K562 (cell line): ENCODE measurements around the gene TEX9. TPM values are rescaled to one million over a fixed set of nuclear protein-coding genes. Genes with fewer than 3 reads are reported as not detected.
A peak's percentile ranks its signal among the peaks of the same experiment; 100 is the strongest.

Experiments used
- ATF7 ChIP-seq: fragments of 450-650 bp; IDR thresholded peaks from 2 replicates; pipeline ENCODE4 v1.7.1; 2014; ENCODE audit warnings: mild to moderate bottlenecking, moderate library complexity
- EP300 ChIP-seq: IDR thresholded peaks from 2 replicates; pipeline ENCODE4 v1.6.1; 2012; ENCODE audit warnings: low read length, improper control_type of control experiment
- FUS ChIP-seq: fragments of 200-400 bp; formaldehyde crosslinking; optimal IDR thresholded peaks from 2 replicates; pipeline ENCODE3; 2017; ENCODE audit warnings: low read depth, low read length
- GABPB2 ChIP-seq: fragments of 250-450 bp; sonication (Bioruptor Pico); conservative IDR thresholded peaks from 2 replicates; pipeline ENCODE4 v1.5.1; 2021; ENCODE audit warnings: mild to moderate bottlenecking
- HCFC1 ChIP-seq: IDR thresholded peaks from 2 replicates; pipeline ENCODE4 v1.6.1; 2012; ENCODE audit warnings: low read depth, low read length, improper control_type of control experiment
- HDAC3 ChIP-seq: fragments of 450-650 bp; IDR thresholded peaks from 2 replicates; pipeline ENCODE4 v1.6.1; 2018; ENCODE audit warnings: borderline replicate concordance, mild to moderate bottlenecking, moderate library complexity; ENCODE audit not compliant: partially characterized antibody
- HDAC6 ChIP-seq: IDR thresholded peaks from 2 replicates; pipeline ENCODE4 v1.6.1; 2012; ENCODE audit warnings: low read depth, mild to moderate bottlenecking, control low read depth, inconsistent platforms, low read length, moderate library complexity
- HINFP ChIP-seq: fragments of 450-650 bp; conservative IDR thresholded peaks from 2 replicates; pipeline ENCODE4 v1.6.1; 2016; ENCODE audit warnings: missing genetic modification characterization, low read depth, mild to moderate bottlenecking, control low read depth, missing compliant biosample characterization
- HOXB6 ChIP-seq: fragments of 250-450 bp; sonication (Bioruptor Pico); IDR thresholded peaks from 2 replicates; pipeline ENCODE4 v1.5.1; 2022; ENCODE audit warnings: mild to moderate bottlenecking, borderline replicate concordance
- NCOA1 ChIP-seq: fragments of 450-650 bp; IDR thresholded peaks from 2 replicates; pipeline ENCODE4 v1.6.1; 2016; ENCODE audit warnings: low read depth
- POU5F1 ChIP-seq: fragments of 150-350 bp; IDR thresholded peaks from 2 replicates; pipeline ENCODE4 v1.6.1; 2014; ENCODE audit warnings: borderline replicate concordance, low read length, low read depth, mild to moderate bottlenecking; ENCODE audit not compliant: partially characterized antibody
- RBM17 ChIP-seq: fragments of 200-400 bp; formaldehyde crosslinking; IDR thresholded peaks from 2 replicates; pipeline ENCODE4 v1.6.1; 2017; ENCODE audit warnings: low read depth, mild to moderate bottlenecking, low read length, borderline replicate concordance
- RFX5 ChIP-seq: IDR thresholded peaks from 2 replicates; pipeline ENCODE4 v1.6.1; 2011; ENCODE audit warnings: low read depth, mild to moderate bottlenecking, improper control_type of control experiment, low read length
- RFX7 ChIP-seq: fragments of 250-450 bp; sonication (Bioruptor Pico); IDR thresholded peaks from 2 replicates; pipeline ENCODE4 v1.5.1; 2021; ENCODE audit warnings: mild to moderate bottlenecking
- RNF2 ChIP-seq: sonication (generic); IDR thresholded peaks from 2 replicates; pipeline ENCODE4 v1.6.1; 2016
- RUNX1 ChIP-seq: sonication (generic); IDR thresholded peaks from 2 replicates; pipeline ENCODE4 v1.6.1; 2016; ENCODE audit warnings: antibody characterized with exemption, low read depth
- SAFB2 ChIP-seq: fragments of 200-400 bp; formaldehyde crosslinking; IDR thresholded peaks from 2 replicates; pipeline ENCODE4 v1.6.1; 2018; ENCODE audit warnings: borderline replicate concordance, low read length, low read depth, moderate library complexity; ENCODE audit not compliant: severe bottlenecking
- SMAD3 ChIP-seq: fragments of 450-650 bp; formaldehyde crosslinking; conservative IDR thresholded peaks from 2 replicates; pipeline ENCODE4 v1.4.0; 2020; ENCODE audit warnings: mild to moderate bottlenecking
- SMARCE1 ChIP-seq: fragments of 450-650 bp; IDR thresholded peaks from 2 replicates; pipeline ENCODE4 v1.7.1; 2016; ENCODE audit warnings: mild to moderate bottlenecking
- TCF3 ChIP-seq: sonication (generic); formaldehyde crosslinking; IDR thresholded peaks from 2 replicates; pipeline ENCODE4 v1.4.0; 2020; ENCODE audit warnings: mild to moderate bottlenecking, missing genetic modification reagents
- TRIM24 ChIP-seq, 2 experiments: fragments of 450-650 bp; IDR thresholded peaks; 2 replicates each; pipeline ENCODE4 v1.6.1; 2016
- TSC22D4 ChIP-seq: fragments of 450-650 bp; IDR thresholded peaks from 2 replicates; pipeline ENCODE4 v1.6.1; 2016; ENCODE audit warnings: missing genetic modification characterization, missing biosample characterization, control low read depth
- ZBTB7A ChIP-seq: IDR thresholded peaks from 2 replicates; pipeline ENCODE4 v1.6.1; 2011; ENCODE audit warnings: low read depth, mild to moderate bottlenecking, low read length, moderate library complexity, borderline replicate concordance; ENCODE audit not compliant: control insufficient read depth
- ZC3H8 ChIP-seq: fragments of 450-650 bp; IDR thresholded peaks from 2 replicates; pipeline ENCODE4 v1.6.1; 2017
- ZNF79 ChIP-seq: fragments of 250-450 bp; sonication (Bioruptor Pico); IDR thresholded peaks from 2 replicates; pipeline ENCODE4 v1.4.0; 2020; ENCODE audit warnings: low read depth, mild to moderate bottlenecking, moderate library complexity
- polyA plus RNA-seq, 8 experiments: library from polyadenylated mRNA; depleted of rRNA in 4 of 8; stranded (reverse) in 5 of 8; unstranded in 3 of 8; fragments of >200 nt; fragmentation: Nextera tagmentation in 2 of 8; fragmentation: Illumina TruSeq in 1 of 8; extraction: Ambion mirVana in 2 of 8; extraction: Trizol in 1 of 8; gene quantifications; 2 replicates each; pipeline versions ENCODE4 v1.2.1 to v1.2.3, GENCODE V29; 2011 to 2014; ENCODE audit warnings: inconsistent platforms in 1 of 8, missing spikeins in 1 of 8
- total RNA-seq, 7 experiments: library from RNA; depleted of rRNA in 6 of 7; stranded (reverse); fragments of >200 nt in 6 of 7; fragmentation: Illumina TruSeq in 2 of 7; extraction: Trizol in 2 of 7; gene quantifications; 2 replicates each; pipeline versions ENCODE4 v1.2.1 to v1.2.3, GENCODE V29; 2011 to 2021; ENCODE audit warnings: low replicate concordance in 1 of 7
- TF ChIP-seq, protein P1 (sequence below): fragments of 450-650 bp; IDR thresholded peaks from 2 replicates; pipeline ENCODE4 v1.6.1; 2018; ENCODE audit not compliant: partially characterized antibody
- TF ChIP-seq, protein P2 (sequence below), 2 experiments: fragments of 450-650 bp; IDR thresholded peaks; 2 replicates each; pipeline ENCODE4 v1.6.1; 2016

TEX9 gene
- total and polyA plus RNA-seq, 9 of the 15 experiments (the other 6 are each of a cell fraction or from before 2014, with no cell fraction given) = 0.93 to 3.6 (median 2.4) TPM

DNA sequence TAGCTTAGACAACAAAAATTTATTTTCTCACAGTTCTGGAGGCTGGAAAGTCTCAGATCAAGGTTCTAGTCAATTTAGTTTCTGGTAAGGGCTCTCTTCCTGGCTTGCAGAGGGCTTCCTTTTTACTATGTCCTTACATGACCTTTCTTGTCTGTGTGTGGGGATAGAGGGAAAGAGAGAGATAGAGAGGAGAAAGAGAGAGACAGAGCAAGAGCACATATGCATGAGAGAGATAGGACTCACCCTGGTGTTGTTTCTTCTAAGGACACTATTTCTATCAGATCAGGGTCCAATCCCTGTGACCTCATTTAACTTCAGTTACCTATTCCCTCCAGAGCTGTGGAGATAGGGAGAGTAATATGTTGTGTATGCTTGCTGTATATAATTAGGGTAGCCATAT lies 44.9 kb upstream of the TEX9 start (continued):
- TF ChIP-seq ZNF79 (no peak), HDAC6 (no peak), HCFC1 (no peak), POU5F1 (no peak), ATF7 (peak; percentile 56; the same call in 1 of the 2 replicates), GABPB2 (no peak), TRIM24 (IDR thresholded peaks at IDR 0.05) (peak; percentile 91 to 96), TCF3 (CRISPR knock-in tag) (peak; percentile 88), ZBTB7A (no peak), HDAC3 (peak; percentile 74), RBM17 (no peak), ZC3H8 (no peak), RFX5 (no peak), FUS (no peak), RNF2 (no peak), RUNX1 (no peak), SMAD3 (CRISPR knock-in tag) (no peak), HOXB6 (CRISPR knock-in tag) (no peak), SAFB2 (no peak), SMARCE1 (peak; percentile 78), HINFP (tag) (no peak), EP300 (peak; percentile 96), NCOA1 (peak; percentile 89), RFX7 (CRISPR knock-in tag) (no peak), TSC22D4 (tag) (no peak)
- TF ChIP-seq, protein P1, sequence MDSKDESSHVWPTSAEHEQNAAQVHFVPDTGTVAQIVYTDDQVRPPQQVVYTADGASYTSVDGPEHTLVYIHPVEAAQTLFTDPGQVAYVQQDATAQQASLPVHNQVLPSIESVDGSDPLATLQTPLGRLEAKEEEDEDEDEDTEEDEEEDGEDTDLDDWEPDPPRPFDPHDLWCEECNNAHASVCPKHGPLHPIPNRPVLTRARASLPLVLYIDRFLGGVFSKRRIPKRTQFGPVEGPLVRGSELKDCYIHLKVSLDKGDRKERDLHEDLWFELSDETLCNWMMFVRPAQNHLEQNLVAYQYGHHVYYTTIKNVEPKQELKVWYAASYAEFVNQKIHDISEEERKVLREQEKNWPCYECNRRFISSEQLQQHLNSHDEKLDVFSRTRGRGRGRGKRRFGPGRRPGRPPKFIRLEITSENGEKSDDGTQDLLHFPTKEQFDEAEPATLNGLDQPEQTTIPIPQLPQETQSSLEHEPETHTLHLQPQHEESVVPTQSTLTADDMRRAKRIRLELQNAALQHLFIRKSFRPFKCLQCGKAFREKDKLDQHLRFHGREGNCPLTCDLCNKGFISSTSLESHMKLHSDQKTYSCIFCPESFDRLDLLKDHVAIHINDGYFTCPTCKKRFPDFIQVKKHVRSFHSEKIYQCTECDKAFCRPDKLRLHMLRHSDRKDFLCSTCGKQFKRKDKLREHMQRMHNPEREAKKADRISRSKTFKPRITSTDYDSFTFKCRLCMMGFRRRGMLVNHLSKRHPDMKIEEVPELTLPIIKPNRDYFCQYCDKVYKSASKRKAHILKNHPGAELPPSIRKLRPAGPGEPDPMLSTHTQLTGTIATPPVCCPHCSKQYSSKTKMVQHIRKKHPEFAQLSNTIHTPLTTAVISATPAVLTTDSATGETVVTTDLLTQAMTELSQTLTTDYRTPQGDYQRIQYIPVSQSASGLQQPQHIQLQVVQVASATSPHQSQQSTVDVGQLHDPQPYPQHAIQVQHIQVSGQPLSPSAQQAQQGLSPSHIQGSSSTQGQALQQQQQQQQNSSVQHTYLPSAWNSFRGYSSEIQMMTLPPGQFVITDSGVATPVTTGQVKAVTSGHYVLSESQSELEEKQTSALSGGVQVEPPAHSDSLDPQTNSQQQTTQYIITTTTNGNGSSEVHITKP = no peak
- TF ChIP-seq, protein P2, sequence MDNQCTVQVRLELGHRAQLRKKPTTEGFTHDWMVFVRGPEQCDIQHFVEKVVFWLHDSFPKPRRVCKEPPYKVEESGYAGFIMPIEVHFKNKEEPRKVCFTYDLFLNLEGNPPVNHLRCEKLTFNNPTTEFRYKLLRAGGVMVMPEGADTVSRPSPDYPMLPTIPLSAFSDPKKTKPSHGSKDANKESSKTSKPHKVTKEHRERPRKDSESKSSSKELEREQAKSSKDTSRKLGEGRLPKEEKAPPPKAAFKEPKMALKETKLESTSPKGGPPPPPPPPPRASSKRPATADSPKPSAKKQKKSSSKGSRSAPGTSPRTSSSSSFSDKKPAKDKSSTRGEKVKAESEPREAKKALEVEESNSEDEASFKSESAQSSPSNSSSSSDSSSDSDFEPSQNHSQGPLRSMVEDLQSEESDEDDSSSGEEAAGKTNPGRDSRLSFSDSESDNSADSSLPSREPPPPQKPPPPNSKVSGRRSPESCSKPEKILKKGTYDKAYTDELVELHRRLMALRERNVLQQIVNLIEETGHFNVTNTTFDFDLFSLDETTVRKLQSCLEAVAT (IDR thresholded peaks at IDR 0.05) = no peak
